Uterus (tissue), 4 donors: ENCODE data around the gene GSE1. TPM values are rescaled to one million over a fixed set of nuclear protein-coding genes. Genes with fewer than 3 reads are reported as not detected.

Experiments
- DNase-seq, 2 donors: peaks; one replicate each; pipeline ENCODE4 v3.0.0-alpha.2; 2019 to 2020
- H3K27ac ChIP-seq, 2 donors: fragments of 200-600 bp; sonication (generic); 1 replicate in 1 of 2; 2 replicates in 1 of 2; pipeline ENCODE4 v1.5.1; 2016 to 2018
- H3K27me3 ChIP-seq, 2 donors: fragments of 200-600 bp; sonication (generic); one replicate each; pipeline ENCODE4 v1.5.1; 2018 to 2019; ENCODE audit warnings: control low read depth in 1 of 2
- H3K36me3 ChIP-seq, 2 donors: fragments of 200-600 bp; sonication (generic); one replicate each; pipeline ENCODE4 v1.5.1; 2019; ENCODE audit warnings: control low read depth in 1 of 2
- H3K4me1 ChIP-seq, 2 donors: fragments of 200-600 bp; sonication (generic); one replicate each; pipeline ENCODE4 v1.5.1; 2018 to 2019; ENCODE audit warnings: control low read depth in 1 of 2
- H3K4me3 ChIP-seq, 2 donors: fragments of 200-600 bp; sonication (generic); 1 replicate in 1 of 2; 2 replicates in 1 of 2; pipeline ENCODE4 v1.5.1; 2018 to 2019; ENCODE audit warnings: mild to moderate bottlenecking in 1 of 2
- H3K9me3 ChIP-seq, 2 donors: fragments of 200-600 bp; sonication (generic); one replicate each; pipeline ENCODE4 v1.5.1; 2019; ENCODE audit warnings: control low read depth in 1 of 2
- POLR2A ChIP-seq, 2 donors: fragments of 450-650 bp; IDR thresholded peaks; one replicate each; pipeline ENCODE4 v1.6.1; 2016; ENCODE audit warnings: antibody characterized with exemption in 2 of 2, mild to moderate bottlenecking in 1 of 2, moderate library complexity in 1 of 2
- intact Hi-C: fragments of 100-400 bp; cut with DNase I; formaldehyde crosslinking; loops from one replicate; pipeline ENCODE4 v1.15.1; 2023; ENCODE audit warnings: low total_unique reads
- total RNA-seq, 4 donors: library from RNA; depleted of rRNA in 3 of 4; stranded (reverse); fragments of >200 nt in 3 of 4; gene quantifications; one replicate each; pipeline versions ENCODE4 v1.1.0 to v1.2.4, GENCODE V29; 2014 to 2023
- TF ChIP-seq, protein P1 (sequence below), 4 experiments: fragments of 200-600 bp in 2 of 4; fragments of 450-650 bp in 2 of 4; sonication (generic) in 2 of 4; IDR thresholded peaks; one replicate each; pipeline ENCODE4 v1.5.1; 2016 to 2019; ENCODE audit warnings: antibody characterized with exemption in 4 of 4, mild to moderate bottlenecking in 2 of 4, moderate library complexity in 1 of 4
- donor health status: DM: yes; HTN: yes; CAD: no.

GSE1 gene
- total RNA-seq, 4 donors from 2014 or later = 32.6 to 128 (median 73.9) TPM

DNA sequence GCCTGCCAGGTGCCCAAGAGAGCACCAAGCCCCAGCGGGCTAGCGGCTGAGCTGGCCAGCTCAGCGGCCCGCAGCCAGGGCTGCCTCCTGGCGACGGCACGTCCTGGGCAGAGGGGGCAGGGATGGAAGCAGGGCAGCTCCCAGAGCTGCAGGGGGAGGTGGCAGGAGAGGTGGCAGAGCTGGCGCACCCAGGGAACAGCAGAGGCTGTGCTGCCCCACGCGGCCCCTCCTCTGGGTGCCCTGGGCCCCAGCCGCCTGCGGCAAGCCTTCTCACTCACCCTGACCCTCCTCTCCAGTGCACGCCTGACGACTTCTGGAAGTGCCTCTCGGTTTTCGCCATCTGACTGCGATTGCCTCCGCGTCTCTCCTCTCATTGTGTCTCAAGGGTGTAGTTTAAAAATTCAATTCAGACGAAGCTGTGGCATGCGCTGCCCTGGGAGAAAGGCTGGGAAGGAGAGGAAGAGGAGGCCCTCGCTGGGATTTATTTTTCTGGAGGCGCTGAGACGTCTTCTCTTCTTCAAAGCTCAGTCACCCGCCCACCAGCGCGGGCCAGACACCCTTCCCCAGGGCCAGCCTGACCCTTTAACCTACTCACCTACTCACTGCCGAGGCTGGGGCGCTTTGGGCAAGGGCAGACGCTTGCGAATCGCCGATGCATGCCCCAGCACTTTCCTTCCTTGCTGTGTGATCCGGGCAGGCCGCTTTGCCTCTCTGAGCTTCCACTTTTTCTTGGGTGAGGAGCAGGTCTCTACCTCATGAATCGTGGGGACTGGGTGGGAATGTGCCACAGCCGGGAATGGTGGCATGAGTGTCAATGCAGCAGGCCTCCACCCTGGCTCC is 24.9 kb downstream of the GSE1 start:
- H3K9me3 ChIP-seq = no peaks in the 10 kb centered on the region
- TF ChIP-seq, protein P1, sequence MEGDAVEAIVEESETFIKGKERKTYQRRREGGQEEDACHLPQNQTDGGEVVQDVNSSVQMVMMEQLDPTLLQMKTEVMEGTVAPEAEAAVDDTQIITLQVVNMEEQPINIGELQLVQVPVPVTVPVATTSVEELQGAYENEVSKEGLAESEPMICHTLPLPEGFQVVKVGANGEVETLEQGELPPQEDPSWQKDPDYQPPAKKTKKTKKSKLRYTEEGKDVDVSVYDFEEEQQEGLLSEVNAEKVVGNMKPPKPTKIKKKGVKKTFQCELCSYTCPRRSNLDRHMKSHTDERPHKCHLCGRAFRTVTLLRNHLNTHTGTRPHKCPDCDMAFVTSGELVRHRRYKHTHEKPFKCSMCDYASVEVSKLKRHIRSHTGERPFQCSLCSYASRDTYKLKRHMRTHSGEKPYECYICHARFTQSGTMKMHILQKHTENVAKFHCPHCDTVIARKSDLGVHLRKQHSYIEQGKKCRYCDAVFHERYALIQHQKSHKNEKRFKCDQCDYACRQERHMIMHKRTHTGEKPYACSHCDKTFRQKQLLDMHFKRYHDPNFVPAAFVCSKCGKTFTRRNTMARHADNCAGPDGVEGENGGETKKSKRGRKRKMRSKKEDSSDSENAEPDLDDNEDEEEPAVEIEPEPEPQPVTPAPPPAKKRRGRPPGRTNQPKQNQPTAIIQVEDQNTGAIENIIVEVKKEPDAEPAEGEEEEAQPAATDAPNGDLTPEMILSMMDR (IDR thresholded peaks at IDR 0.05) = no peak
- TF ChIP-seq POLR2A (IDR thresholded peaks at IDR 0.05) = no peak
- intact Hi-C loops = no loop called here
- H3K4me3 ChIP-seq = no peak overlapping the region
- H3K27ac ChIP-seq = no peak overlapping the region
- H3K36me3 ChIP-seq = no peaks in the 10 kb centered on the region
- DNase-seq = no peak
- H3K4me1 ChIP-seq = no peaks in the 10 kb centered on the region
- no peaks in the 10 kb centered on the region for H3K27me3 ChIP-seq

DNA sequence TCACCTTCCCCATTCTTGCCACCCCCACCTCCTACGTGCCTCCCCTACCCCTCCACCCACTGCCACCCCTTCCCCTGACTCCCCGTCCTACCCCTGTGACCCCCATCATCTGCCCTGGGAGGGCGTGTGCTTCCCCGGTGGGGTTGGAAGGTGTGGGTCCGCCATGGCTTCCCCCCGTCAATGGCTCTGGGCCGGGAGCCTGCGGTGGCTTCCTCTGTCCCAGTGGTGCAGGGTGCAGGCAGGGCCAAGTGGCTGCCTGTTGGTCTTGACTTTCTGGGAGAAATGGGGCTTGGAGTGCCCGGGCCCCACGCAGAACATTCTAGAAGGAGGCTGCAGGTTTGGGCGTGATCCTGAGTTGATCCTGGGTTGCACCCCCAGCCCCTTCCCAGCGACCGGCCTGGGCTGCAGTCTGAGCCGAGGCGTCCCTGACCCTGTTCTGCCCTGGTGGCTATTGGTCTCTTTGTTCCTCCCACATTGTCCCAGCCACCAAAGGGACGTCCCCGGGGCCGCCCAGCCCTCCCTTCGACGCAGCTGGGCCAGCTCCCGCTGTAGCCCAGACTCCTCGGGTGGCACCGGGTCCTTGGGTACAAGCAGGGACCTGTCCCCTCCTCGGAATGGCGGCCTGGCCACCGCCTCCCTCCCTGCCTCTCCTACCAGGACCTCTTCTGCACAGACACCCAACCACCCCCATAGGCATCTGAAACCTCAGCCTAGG is 25.7 kb downstream of the GSE1 start:
- no peaks in the 10 kb centered on the region for H3K4me1 ChIP-seq
- H3K27me3 ChIP-seq = no peaks in the 10 kb centered on the region
- no peak for TF ChIP-seq POLR2A (IDR thresholded peaks at IDR 0.05)
- TF ChIP-seq, protein P1 (IDR thresholded peaks at IDR 0.05) = no peak
- no peaks in the 10 kb centered on the region for H3K36me3 ChIP-seq
- no peak overlapping the region for H3K27ac ChIP-seq
- intact Hi-C loops = no loop called here
- H3K9me3 ChIP-seq = no peaks in the 10 kb centered on the region
- DNase-seq = no peak
- H3K4me3 ChIP-seq = no peak overlapping the region

DNA sequence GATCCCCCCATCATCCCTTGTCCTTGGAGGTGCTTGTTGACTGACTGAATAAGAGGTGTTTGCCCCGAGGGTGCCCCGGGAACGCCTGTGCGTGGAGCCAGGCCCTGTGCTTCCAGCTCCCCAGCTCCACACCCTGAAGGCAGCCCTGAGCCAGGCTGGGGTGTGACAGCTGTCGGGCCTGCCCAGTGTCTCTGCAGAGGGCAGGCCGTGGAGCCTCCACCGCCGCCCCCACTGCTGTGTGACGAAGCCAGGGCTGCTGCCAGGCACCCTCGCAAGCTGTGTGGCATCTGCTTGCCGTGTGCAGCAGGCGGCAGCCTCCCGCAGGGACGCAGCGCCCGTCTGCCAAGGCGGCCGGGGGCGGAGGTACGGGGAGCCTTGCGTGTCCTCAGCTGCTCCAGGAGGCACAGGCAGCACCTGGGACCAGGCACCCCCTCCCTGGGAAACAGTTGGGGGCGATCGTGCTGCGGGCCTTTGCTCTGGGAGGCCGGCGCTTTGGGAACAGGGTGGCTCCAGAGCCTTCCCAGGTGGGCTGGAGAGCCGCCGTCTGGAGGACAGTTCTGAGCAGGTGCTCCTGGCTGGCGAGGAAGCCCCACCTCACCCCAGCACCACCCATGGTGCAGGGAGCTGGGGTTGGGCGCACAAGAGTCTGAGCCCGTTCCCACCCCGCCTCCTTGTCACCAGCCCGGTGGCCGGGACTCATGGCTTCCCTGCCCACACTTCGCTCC is 26.6 kb downstream of the GSE1 start:
- H3K4me3 ChIP-seq = no peak overlapping the region
- no peak overlapping the region for H3K27ac ChIP-seq
- no peaks in the 10 kb centered on the region for H3K27me3 ChIP-seq
- H3K36me3 ChIP-seq = no peaks in the 10 kb centered on the region
- no peaks in the 10 kb centered on the region for H3K9me3 ChIP-seq
- H3K4me1 ChIP-seq = no peaks in the 10 kb centered on the region
- no peak for DNase-seq
- TF ChIP-seq, protein P1 (IDR thresholded peaks at IDR 0.05) = no peak
- TF ChIP-seq POLR2A (IDR thresholded peaks at IDR 0.05) = no peak
- intact Hi-C loops = no loop called here

DNA sequence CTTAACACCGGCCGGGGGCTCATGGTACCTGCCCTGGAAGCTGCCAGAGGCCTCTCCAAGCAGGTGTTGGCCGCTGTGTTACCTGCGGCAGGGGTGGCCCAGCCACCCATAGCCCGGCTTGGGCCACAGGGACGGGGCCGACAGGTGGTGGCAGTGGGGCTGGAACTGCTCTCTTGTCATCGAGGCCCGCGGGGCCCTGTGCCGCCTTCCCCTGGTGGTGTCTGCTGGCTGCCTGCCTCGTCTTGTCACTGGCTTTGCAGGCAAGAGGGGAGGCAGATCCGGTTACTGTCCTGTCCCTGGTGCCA is 27.1 kb downstream of the GSE1 start:
- H3K27me3 ChIP-seq = no peaks in the 10 kb centered on the region
- no peak overlapping the region for H3K27ac ChIP-seq
- H3K4me3 ChIP-seq = no peak overlapping the region
- TF ChIP-seq, protein P1 (IDR thresholded peaks at IDR 0.05) = no peak
- TF ChIP-seq POLR2A (IDR thresholded peaks at IDR 0.05) = no peak
- no peaks in the 10 kb centered on the region for H3K36me3 ChIP-seq
- no peak for DNase-seq
- H3K9me3 ChIP-seq = no peaks in the 10 kb centered on the region
- H3K4me1 ChIP-seq = no peaks in the 10 kb centered on the region
- intact Hi-C loops = no loop called here

DNA sequence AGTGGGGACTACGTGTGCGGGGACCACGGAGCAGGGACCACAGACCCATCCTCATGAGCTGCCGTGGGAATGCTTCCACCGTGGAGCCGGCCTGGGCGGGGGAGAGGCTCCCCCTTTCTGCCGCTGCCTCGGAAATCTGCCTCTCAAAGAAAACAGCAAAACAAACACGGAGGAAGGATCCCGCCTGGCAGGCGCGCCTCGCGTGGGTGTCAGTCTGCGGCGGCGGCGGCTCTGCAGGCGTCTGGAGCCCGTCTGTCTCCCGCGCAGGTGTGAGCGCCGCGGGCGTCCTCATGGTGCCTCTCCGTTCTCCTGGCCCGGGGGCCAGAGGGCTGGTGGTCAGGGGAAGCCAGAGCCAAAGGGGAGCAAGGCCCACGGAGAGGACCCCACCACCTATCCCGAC is 27.5 kb downstream of the GSE1 start:
- no peaks in the 10 kb centered on the region for H3K36me3 ChIP-seq
- no peak overlapping the region for H3K4me3 ChIP-seq
- no peak overlapping the region for H3K27ac ChIP-seq
- H3K4me1 ChIP-seq = no peaks in the 10 kb centered on the region
- no peaks in the 10 kb centered on the region for H3K27me3 ChIP-seq
- no peaks in the 10 kb centered on the region for H3K9me3 ChIP-seq
- TF ChIP-seq POLR2A (IDR thresholded peaks at IDR 0.05) = no peak
- TF ChIP-seq, protein P1 (IDR thresholded peaks at IDR 0.05) = no peak
- intact Hi-C loops = no loop called here
- DNase-seq = no peak
